Fibroblast of the aortic adventitia (primary cell): Measurements from ENCODE around the gene ACTL7A. TPM values are rescaled to one million over a fixed set of nuclear protein-coding genes. Genes with fewer than 3 reads are reported as not detected.

Experiments used
- small RNA-seq: library from RNA; depleted of rRNA; stranded (forward); fragments of <200 nt; gene quantifications from one replicate; pipeline ENCODE3, GENCODE V24; 2012
- total RNA-seq: library from RNA; depleted of rRNA; stranded (reverse); fragments of >200 nt; gene quantifications from 2 replicates; pipeline ENCODE4 v1.2.3, GENCODE V29; 2012; ENCODE audit warnings: low replicate concordance

Gene ACTL7A
- total RNA-seq, 1 donor: not detected

Small RNA genes within 50 kb of the gene (small RNA-seq; reads per million reads assigned to genes)
- 0.19 reads per million for gene AL359692.1

Other genes starting within 250 kb of the ACTL7A start
- not detected in 2 replicates for gene ACTL7B, start 6.3 kb upstream of the ACTL7A start, total RNA-seq
- 18.3 and 32.3 TPM in 2 replicates for gene ELP1, start 71.9 kb downstream of the ACTL7A start, total RNA-seq
- 16.3 and 22.0 TPM in 2 replicates for gene ABITRAM, start 72.1 kb downstream of the ACTL7A start, total RNA-seq
- 89.8 and 106 TPM in 2 replicates for gene CTNNAL1, start 151.2 kb downstream of the ACTL7A start, total RNA-seq